GM12878 (cell line): ENCODE measurements around the gene CNTNAP5. TPM values are rescaled to one million over a fixed set of nuclear protein-coding genes. Genes with fewer than 3 reads are reported as not detected.

ENCODE experiments used
- ATAC-seq: fragments of 200-7000 bp; cut with Tn5 transposase; 3 replicates; pipeline ENCODE4 v1.9.1; 2020; ENCODE audit warnings: mild to moderate bottlenecking, moderate library complexity
- BruUV-seq: library from RNA; stranded (reverse); fragments of 400-500 nt; replicated peaks from 2 replicates; lab custom pipeline; 2021; lab: Mats Ljungman, UMichigan
- CTCF ChIA-PET: fragments of 300-600 bp; sonication (Branson Sonifier 250); formaldehyde crosslinking; extraction: SDS; loops from one replicate; lab custom pipeline; 2021; ENCODE audit warnings: inconsistent platforms; lab: Yijun Ruan, JAX
- POLR2A ChIA-PET: fragments of 350-600 bp; formaldehyde crosslinking; extraction: SDS; loops from one replicate; lab custom pipeline; 2021; ENCODE audit warnings: inconsistent platforms; lab: Charles Lee
- RAD21 ChIA-PET: fragments of 300-600 bp; sonication (Branson Sonifier 250); formaldehyde crosslinking; loops from one replicate; lab custom pipeline; 2023; ENCODE audit warnings: antibody characterized with exemption; ENCODE audit not compliant: unreplicated experiment; lab: Charles Lee
- SMC1A ChIA-PET: fragments of 300-600 bp; sonication (Branson Sonifier 250); formaldehyde crosslinking; loops from one replicate; lab custom pipeline; 2023; ENCODE audit not compliant: unreplicated experiment, uncharacterized antibody; lab: Charles Lee
- DNase-seq: peaks from one replicate; pipeline ENCODE4 v3.0.0-alpha.2; 2011; ENCODE audit warnings: low read depth, low spot score
- FAIRE-seq: peaks from 3 replicates; lab custom pipeline; 2011; peaks lifted over from hg19 to GRCh38; lab: Jason Lieb, UNC
- H2AFZ ChIP-seq: 2 replicates; pipeline ENCODE4 v1.6.0; 2011; ENCODE audit warnings: low read depth, low read length, control low read depth; ENCODE audit not compliant: control insufficient read depth
- H3K27ac ChIP-seq: 2 replicates; pipeline ENCODE4 v1.5.1; 2011; ENCODE audit warnings: control low read depth; ENCODE audit not compliant: control insufficient read depth, insufficient read depth
- H3K27me3 ChIP-seq, 2 experiments: replicated peaks in 1 of 2; 2 replicates each; pipeline versions ENCODE4 v1.6.0 to v1.6.1; 2011; ENCODE audit warnings: low read length in 1 of 2; ENCODE audit not compliant: control insufficient read depth in 2 of 2, insufficient read depth in 2 of 2
- H3K36me3 ChIP-seq, 2 experiments: 2 replicates each; pipeline ENCODE4 v1.5.1; 2011; ENCODE audit warnings: low read length in 1 of 2; ENCODE audit not compliant: control insufficient read depth in 2 of 2, insufficient read depth in 2 of 2
- H3K4me1 ChIP-seq: 2 replicates; pipeline ENCODE4 v1.6.1; 2011; ENCODE audit warnings: mild to moderate bottlenecking, low read length, moderate library complexity, mixed read lengths; ENCODE audit not compliant: control insufficient read depth, insufficient read depth
- H3K4me2 ChIP-seq: 2 replicates; pipeline ENCODE4 v1.6.0; 2011; ENCODE audit warnings: control low read depth; ENCODE audit not compliant: control insufficient read depth, insufficient read depth
- H3K4me3 ChIP-seq: fragments of 200-600 bp; sonication (generic); 2 replicates; pipeline ENCODE4 v1.5.1; 2016
- H3K79me2 ChIP-seq: 2 replicates; pipeline ENCODE4 v1.6.0; 2011; ENCODE audit warnings: low read length; ENCODE audit not compliant: control insufficient read depth, insufficient read depth
- H3K9ac ChIP-seq: 2 replicates; pipeline ENCODE4 v1.8.0; 2011; ENCODE audit warnings: low read length, control low read depth, mixed read lengths; ENCODE audit not compliant: control insufficient read depth, insufficient read depth
- H3K9me3 ChIP-seq: replicated peaks from 3 replicates; pipeline ENCODE4 v1.5.1; 2011; ENCODE audit warnings: mild to moderate bottlenecking, low read length; ENCODE audit not compliant: control insufficient read depth, insufficient read depth
- H4K20me1 ChIP-seq: 2 replicates; pipeline ENCODE4 v1.6.0; 2011; ENCODE audit not compliant: control insufficient read depth, insufficient read depth
- CHD1 ChIP-seq: IDR thresholded peaks from 2 replicates; pipeline ENCODE4 v1.6.1; 2012; ENCODE audit warnings: low read depth, low read length, improper control_type of control experiment
- DPF2 ChIP-seq: fragments of 450-650 bp; IDR thresholded peaks from 2 replicates; pipeline ENCODE4 v1.6.1; 2017; ENCODE audit warnings: mild to moderate bottlenecking
- ESRRA ChIP-seq: IDR thresholded peaks from 2 replicates; pipeline ENCODE4 v1.6.1; 2012; ENCODE audit warnings: mild to moderate bottlenecking, low read length, improper control_type of control experiment
- FOXM1 ChIP-seq: IDR thresholded peaks from 2 replicates; pipeline ENCODE4 v1.6.1; 2012; ENCODE audit warnings: low read depth, mild to moderate bottlenecking, inconsistent platforms, low read length, moderate library complexity
- GATAD2B ChIP-seq: fragments of 450-650 bp; conservative IDR thresholded peaks from 2 replicates; pipeline ENCODE4 v1.6.1; 2017; ENCODE audit warnings: low read depth, mild to moderate bottlenecking, moderate library complexity
- KAT2A ChIP-seq: conservative IDR thresholded peaks from 2 replicates; pipeline ENCODE4 v1.6.1; 2011; ENCODE audit warnings: low read depth, low read length; ENCODE audit not compliant: control insufficient read depth
- MTA2 ChIP-seq: fragments of 450-650 bp; IDR thresholded peaks from 2 replicates; pipeline ENCODE4 v1.6.1; 2016; ENCODE audit warnings: low read depth, mild to moderate bottlenecking, moderate library complexity
- MTA3 ChIP-seq: IDR thresholded peaks from 2 replicates; pipeline ENCODE4 v1.6.1; 2012; ENCODE audit warnings: low read length, inconsistent platforms, borderline replicate concordance
- NR2C1 ChIP-seq: fragments of 450-650 bp; IDR thresholded peaks from 2 replicates; pipeline ENCODE4 v1.6.1; 2017; ENCODE audit warnings: antibody characterized with exemption, mild to moderate bottlenecking, moderate library complexity
- NRF1 ChIP-seq: conservative IDR thresholded peaks from 2 replicates; pipeline ENCODE4 v1.6.1; 2011; ENCODE audit warnings: mild to moderate bottlenecking, low read depth, low read length, improper control_type of control experiment
- RAD51 ChIP-seq: fragments of 450-650 bp; IDR thresholded peaks from 2 replicates; pipeline ENCODE4 v1.6.1; 2016; ENCODE audit warnings: moderate library complexity, mild to moderate bottlenecking, inconsistent platforms
- RBBP5 ChIP-seq: fragments of 200-600 bp; sonication (generic); conservative IDR thresholded peaks from 2 replicates; pipeline ENCODE4 v1.6.1; 2016
- SMAD5 ChIP-seq: IDR thresholded peaks from 2 replicates; pipeline ENCODE4 v1.6.1; 2016; ENCODE audit warnings: antibody characterized with exemption, low read depth
- SREBF1 ChIP-seq: IDR thresholded peaks from 2 replicates; pipeline ENCODE4 v1.6.1; 2012; ENCODE audit warnings: mild to moderate bottlenecking, low read length
- TBL1XR1 ChIP-seq: IDR thresholded peaks from 2 replicates; pipeline ENCODE4 v1.6.1; 2012; ENCODE audit warnings: low read depth, low read length, improper control_type of control experiment
- WRNIP1 ChIP-seq: IDR thresholded peaks from 2 replicates; pipeline ENCODE4 v1.6.1; 2011; ENCODE audit warnings: low read depth, low read length, improper control_type of control experiment, borderline replicate concordance
- ZNF217 ChIP-seq: fragments of 450-650 bp; IDR thresholded peaks from 2 replicates; pipeline ENCODE4 v1.6.1; 2017; ENCODE audit warnings: antibody characterized with exemption, mild to moderate bottlenecking
- ZSCAN29 ChIP-seq: fragments of 450-650 bp; IDR thresholded peaks from 2 replicates; pipeline ENCODE4 v1.6.1; 2017; ENCODE audit warnings: mild to moderate bottlenecking, moderate library complexity
- WGBS: methylation state at CpG from one replicate; pipeline ENCODE4 v1.1.6; 2016; ENCODE audit warnings: low lambda C conversion rate; ENCODE audit not compliant: insufficient replicate concordance, insufficient coverage; ENCODE audit errors: missing lambda C conversion rate; 5-methylcytosine and 5-hydroxymethylcytosine counted together
- in situ Hi-C: fragments of 300-500 bp; cut with MboI; formaldehyde crosslinking; loops from 9 replicates; pipeline ENCODE4 v1.14.3; 2018; ENCODE audit warnings: mixed read lengths
- intact Hi-C: fragments of 100-400 bp; cut with micrococcal nuclease; formaldehyde crosslinking; loops from one replicate; pipeline ENCODE4 v1.14.2; 2022; ENCODE audit not compliant: unreplicated experiment
- polyA plus RNA-seq, 11 experiments: library from polyadenylated mRNA; depleted of rRNA in 4 of 11; unstranded in 6 of 11; stranded (reverse) in 5 of 11; fragments of >200 nt; fragmentation: Nextera tagmentation in 4 of 11; fragmentation: Illumina TruSeq in 1 of 11; extraction: Ambion mirVana in 4 of 11; extraction: Trizol in 1 of 11; gene quantifications; 1 replicate in 1 of 11; 2 replicates in 10 of 11; pipeline versions ENCODE4 v1.2.1 to v1.2.3, GENCODE V29; 2011 to 2016; ENCODE audit warnings: inconsistent platforms in 2 of 11, missing spikeins in 2 of 11, low read depth in 1 of 11
- total RNA-seq, 4 experiments: library from RNA; depleted of rRNA in 3 of 4; stranded (reverse); fragments of >200 nt in 3 of 4; fragmentation: Illumina TruSeq in 1 of 4; extraction: Trizol in 1 of 4; gene quantifications; 2 replicates each; pipeline versions ENCODE4 v1.2.1 to v1.2.3, GENCODE V29; 2013 to 2021
- TF ChIP-seq, protein P1 (sequence below): fragments of 450-650 bp; IDR thresholded peaks from 2 replicates; pipeline ENCODE4 v1.6.1; 2017; ENCODE audit warnings: mild to moderate bottlenecking, moderate library complexity
- TF ChIP-seq, protein P2 (sequence below): fragments of 450-650 bp; IDR thresholded peaks from 2 replicates; pipeline ENCODE4 v1.6.1; 2017; ENCODE audit warnings: mild to moderate bottlenecking, moderate library complexity

Gene CNTNAP5
- total and polyA plus RNA-seq, 10 of the 15 experiments (the other 5 are each of a cell fraction or from before 2014, with no cell fraction given), result not detected

DNA sequence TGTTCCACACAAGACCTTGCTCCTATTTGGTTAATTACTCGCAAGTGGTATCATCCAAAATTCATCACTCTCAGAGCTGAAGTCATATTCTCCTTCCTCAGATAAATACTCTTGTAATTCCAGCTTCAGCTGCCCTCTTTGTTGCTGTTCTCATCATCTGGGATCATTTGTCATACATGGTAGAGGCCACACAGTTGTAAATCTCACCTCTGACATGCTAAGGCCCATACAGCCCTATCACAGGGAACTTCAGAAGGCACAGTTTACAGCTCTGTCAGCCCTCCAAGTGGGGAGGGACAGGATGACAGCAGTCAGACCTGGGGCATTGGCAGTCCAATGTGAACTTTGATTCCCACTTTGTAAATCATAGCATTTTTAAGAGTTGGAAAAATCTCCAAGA lies 399.0 kb downstream of the CNTNAP5 start:
- 0% methylated on average over 1 of the region's 1 CpG for WGBS
- H3K4me2 ChIP-seq, result no peak overlapping the region
- no peaks in the 10 kb centered on the region for H3K36me3 ChIP-seq
- H4K20me1 ChIP-seq, result no peaks in the 10 kb centered on the region
- no peak overlapping the region for H2AFZ ChIP-seq
- no peak for FAIRE-seq
- no peak for DNase-seq
- H3K9me3 ChIP-seq, result no peaks in the 10 kb centered on the region
- no TSS peak for BruUV-seq
- in situ Hi-C loops, result no loop called here
- ChIA-PET CTCF (no interaction called here), SMC1A (no interaction called here), POLR2A (no interaction called here), RAD21 (no interaction called here)
- H3K9ac ChIP-seq, result no peak overlapping the region
- no peaks in the 10 kb centered on the region for H3K4me1 ChIP-seq
- no peak for ATAC-seq
- H3K27ac ChIP-seq, result no peak overlapping the region
- no peak overlapping the region for H3K4me3 ChIP-seq
- intact Hi-C loops, result no loop called here
- TF ChIP-seq NR2C1, result no peak
- no peak for TF ChIP-seq SREBF1
- no peak for TF ChIP-seq RBBP5
- no peak for TF ChIP-seq RAD51
- TF ChIP-seq DPF2, result no peak
- no peak for TF ChIP-seq ESRRA
- no peak for TF ChIP-seq KAT2A
- TF ChIP-seq, protein P1, sequence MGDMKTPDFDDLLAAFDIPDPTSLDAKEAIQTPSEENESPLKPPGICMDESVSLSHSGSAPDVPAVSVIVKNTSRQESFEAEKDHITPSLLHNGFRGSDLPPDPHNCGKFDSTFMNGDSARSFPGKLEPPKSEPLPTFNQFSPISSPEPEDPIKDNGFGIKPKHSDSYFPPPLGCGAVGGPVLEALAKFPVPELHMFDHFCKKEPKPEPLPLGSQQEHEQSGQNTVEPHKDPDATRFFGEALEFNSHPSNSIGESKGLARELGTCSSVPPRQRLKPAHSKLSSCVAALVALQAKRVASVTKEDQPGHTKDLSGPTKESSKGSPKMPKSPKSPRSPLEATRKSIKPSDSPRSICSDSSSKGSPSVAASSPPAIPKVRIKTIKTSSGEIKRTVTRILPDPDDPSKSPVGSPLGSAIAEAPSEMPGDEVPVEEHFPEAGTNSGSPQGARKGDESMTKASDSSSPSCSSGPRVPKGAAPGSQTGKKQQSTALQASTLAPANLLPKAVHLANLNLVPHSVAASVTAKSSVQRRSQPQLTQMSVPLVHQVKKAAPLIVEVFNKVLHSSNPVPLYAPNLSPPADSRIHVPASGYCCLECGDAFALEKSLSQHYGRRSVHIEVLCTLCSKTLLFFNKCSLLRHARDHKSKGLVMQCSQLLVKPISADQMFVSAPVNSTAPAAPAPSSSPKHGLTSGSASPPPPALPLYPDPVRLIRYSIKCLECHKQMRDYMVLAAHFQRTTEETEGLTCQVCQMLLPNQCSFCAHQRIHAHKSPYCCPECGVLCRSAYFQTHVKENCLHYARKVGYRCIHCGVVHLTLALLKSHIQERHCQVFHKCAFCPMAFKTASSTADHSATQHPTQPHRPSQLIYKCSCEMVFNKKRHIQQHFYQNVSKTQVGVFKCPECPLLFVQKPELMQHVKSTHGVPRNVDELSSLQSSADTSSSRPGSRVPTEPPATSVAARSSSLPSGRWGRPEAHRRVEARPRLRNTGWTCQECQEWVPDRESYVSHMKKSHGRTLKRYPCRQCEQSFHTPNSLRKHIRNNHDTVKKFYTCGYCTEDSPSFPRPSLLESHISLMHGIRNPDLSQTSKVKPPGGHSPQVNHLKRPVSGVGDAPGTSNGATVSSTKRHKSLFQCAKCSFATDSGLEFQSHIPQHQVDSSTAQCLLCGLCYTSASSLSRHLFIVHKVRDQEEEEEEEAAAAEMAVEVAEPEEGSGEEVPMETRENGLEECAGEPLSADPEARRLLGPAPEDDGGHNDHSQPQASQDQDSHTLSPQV, result no peak
- TF ChIP-seq SMAD5, result no peak
- TF ChIP-seq NRF1, result no peak
- TF ChIP-seq MTA2, result no peak
- no peak for TF ChIP-seq WRNIP1
- TF ChIP-seq TBL1XR1, result no peak
- TF ChIP-seq ZNF217, result no peak
- no peak for TF ChIP-seq GATAD2B
- TF ChIP-seq, protein P2, sequence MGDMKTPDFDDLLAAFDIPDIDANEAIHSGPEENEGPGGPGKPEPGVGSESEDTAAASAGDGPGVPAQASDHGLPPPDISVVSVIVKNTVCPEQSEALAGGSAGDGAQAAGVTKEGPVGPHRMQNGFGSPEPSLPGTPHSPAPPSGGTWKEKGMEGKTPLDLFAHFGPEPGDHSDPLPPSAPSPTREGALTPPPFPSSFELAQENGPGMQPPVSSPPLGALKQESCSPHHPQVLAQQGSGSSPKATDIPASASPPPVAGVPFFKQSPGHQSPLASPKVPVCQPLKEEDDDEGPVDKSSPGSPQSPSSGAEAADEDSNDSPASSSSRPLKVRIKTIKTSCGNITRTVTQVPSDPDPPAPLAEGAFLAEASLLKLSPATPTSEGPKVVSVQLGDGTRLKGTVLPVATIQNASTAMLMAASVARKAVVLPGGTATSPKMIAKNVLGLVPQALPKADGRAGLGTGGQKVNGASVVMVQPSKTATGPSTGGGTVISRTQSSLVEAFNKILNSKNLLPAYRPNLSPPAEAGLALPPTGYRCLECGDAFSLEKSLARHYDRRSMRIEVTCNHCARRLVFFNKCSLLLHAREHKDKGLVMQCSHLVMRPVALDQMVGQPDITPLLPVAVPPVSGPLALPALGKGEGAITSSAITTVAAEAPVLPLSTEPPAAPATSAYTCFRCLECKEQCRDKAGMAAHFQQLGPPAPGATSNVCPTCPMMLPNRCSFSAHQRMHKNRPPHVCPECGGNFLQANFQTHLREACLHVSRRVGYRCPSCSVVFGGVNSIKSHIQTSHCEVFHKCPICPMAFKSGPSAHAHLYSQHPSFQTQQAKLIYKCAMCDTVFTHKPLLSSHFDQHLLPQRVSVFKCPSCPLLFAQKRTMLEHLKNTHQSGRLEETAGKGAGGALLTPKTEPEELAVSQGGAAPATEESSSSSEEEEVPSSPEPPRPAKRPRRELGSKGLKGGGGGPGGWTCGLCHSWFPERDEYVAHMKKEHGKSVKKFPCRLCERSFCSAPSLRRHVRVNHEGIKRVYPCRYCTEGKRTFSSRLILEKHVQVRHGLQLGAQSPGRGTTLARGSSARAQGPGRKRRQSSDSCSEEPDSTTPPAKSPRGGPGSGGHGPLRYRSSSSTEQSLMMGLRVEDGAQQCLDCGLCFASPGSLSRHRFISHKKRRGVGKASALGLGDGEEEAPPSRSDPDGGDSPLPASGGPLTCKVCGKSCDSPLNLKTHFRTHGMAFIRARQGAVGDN, result no peak
- no peak for TF ChIP-seq ZSCAN29
- no peak for TF ChIP-seq MTA3
- TF ChIP-seq CHD1, result no peak
- TF ChIP-seq FOXM1, result no peak
- no peaks in the 10 kb centered on the region for H3K79me2 ChIP-seq
- no peaks in the 10 kb centered on the region for H3K27me3 ChIP-seq
